Epithelial cell of esophagus (primary cell): ENCODE measurements around the gene ANKRD61.
"Not testable (repeated sequence)": the region's sequence is repeated elsewhere in the genome, so short reads cannot be mapped to it uniquely, and the experiment has no call there.

Experiments
- DNase-seq: peaks from one replicate; pipeline ENCODE4 v3.0.0; 2010; ENCODE audit warnings: low read depth
- H3K4me3 ChIP-seq: 2 replicates; pipeline ENCODE4 v1.5.1; 2011; ENCODE audit warnings: mild to moderate bottlenecking, low read length, control low read depth
- CTCF ChIP-seq: IDR thresholded peaks from 2 replicates; pipeline ENCODE4 v1.5.1; 2011; ENCODE audit warnings: low read depth, mild to moderate bottlenecking, low read length, control low read depth, inconsistent platforms; ENCODE audit not compliant: insufficient read depth; ENCODE audit errors: missing control alignments

ANKRD61 gene

DNA sequence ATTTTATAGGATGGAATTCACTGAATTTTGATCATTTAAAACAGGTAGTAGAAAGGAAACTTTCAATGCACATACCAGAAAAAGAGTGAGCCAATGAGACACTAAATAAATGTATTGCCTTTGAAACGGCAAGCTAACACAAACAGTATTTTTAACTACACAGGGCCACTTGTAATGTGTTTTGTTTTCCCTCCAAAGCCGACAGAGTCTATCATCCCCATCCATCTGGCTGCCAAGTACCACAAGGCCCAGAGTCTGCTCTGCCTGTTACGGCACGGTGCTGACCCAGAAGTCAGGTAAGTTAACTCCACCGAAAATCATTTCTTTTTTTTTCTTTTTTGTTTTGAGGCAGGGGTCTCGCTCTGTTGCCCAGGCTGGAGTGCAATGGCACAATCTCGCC is 1.5 kb downstream of the ANKRD61 start:
- TF ChIP-seq CTCF, result no peak
- no peak overlapping the region for H3K4me3 ChIP-seq
- DNase-seq, result no peak

DNA sequence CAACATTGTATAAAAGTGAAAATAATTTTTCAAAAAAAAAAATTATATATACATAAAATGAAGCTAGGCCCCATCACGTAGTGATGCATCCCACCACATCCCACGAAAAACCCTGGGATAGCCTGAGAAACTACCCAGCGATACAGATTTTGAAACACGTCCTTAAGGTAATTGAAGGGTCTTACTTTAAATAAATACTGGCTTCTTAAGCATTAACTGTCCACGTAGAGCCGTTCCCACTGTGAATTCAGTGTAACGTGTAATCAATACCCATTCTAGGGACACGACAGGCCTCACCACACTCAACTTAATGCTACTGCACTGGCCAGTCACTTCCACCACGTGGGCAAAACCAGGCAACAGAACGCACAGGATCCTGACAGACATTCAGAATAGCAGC is 4.0 kb downstream of the ANKRD61 start:
- DNase-seq, result no peak
- no peak overlapping the region for H3K4me3 ChIP-seq
- no peak for TF ChIP-seq CTCF

- no peak overlapping the region for H3K4me3 ChIP-seq
- TF ChIP-seq CTCF, result no peak
- no peak for DNase-seq
Observed at GRCh38 chr7:6035686-6036085, 4.5 kb downstream of the ANKRD61 start.

GRCh38 chr7:6049780-6050179 is 18.6 kb downstream of the ANKRD61 start:
- no peak for DNase-seq
- H3K4me3 ChIP-seq, result no peak overlapping the region
- TF ChIP-seq CTCF, result no peak

- H3K4me3 ChIP-seq, DNase-seq: not testable (repeated sequence)
Observed at GRCh38 chr7:6051185-6051584, 20.0 kb downstream of the ANKRD61 start.

GRCh38 chr7:6056616-6057015 is 25.4 kb downstream of the ANKRD61 start:
- no peak overlapping the region for H3K4me3 ChIP-seq
- no peak for TF ChIP-seq CTCF
- DNase-seq, result no peak

DNA sequence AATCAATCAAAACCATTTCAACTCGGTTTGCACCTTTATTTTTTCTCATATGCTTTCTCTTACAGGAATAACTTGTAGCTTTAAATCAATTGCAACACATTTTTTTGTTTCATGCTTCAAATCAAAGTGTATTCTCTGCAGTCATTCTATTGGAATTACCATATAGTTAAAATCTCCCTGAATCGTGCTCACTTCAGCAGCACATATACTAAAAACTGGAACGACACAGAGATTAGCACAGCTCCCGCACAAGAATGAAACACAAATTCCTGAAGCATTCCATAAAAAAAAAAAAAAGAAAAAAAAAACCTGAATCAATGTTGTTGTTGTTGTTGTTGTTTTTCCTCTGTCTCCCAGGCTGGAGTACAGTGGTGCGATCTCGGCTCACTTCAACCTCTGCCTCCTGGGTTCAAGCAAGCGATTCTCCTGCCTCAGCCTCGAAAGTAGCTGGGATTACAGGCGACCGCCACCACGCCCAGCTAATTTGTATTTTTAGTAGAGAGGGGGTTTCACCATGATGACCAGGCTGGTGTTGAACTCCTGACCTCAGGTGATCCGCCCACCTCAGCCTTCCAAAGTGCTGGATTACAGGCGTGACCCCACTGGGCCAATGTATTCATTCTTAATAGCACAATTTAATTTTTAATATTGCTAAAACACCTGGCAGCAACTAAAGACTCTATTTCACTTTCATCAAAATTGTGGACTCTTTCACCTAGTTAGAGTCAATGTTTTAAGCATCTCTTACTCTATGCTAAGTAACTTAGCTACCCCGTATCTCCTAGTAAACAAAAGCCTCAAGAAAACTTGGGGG is 26.3 kb downstream of the ANKRD61 start:
- no peak for DNase-seq
- peak overlapping the region; percentile 81 for H3K4me3 ChIP-seq
- no peak for TF ChIP-seq CTCF

DNA sequence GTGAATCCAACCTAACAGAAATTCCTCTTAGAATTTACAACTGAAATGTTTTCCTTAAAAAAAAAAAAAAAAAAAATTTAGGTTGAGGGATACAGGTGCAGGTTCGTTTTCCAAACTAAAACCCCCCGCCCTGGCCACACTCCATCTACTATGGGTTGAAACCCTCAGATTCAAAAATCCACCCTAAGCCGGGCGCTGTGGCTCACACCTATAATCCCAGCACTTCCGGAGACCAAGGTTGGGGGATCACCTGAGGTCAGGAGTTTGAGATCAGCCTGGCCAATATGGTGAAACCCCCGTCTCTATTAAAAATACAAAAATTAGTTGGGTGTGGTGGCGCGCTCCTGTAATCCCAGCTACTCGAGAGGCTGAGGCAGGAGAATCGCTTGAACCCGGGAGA is 28.8 kb downstream of the ANKRD61 start:
- DNase-seq, H3K4me3 ChIP-seq: not testable (repeated sequence)
